ENCODE measurements around the gene USP22.
"Not testable (repeated sequence)": the region's sequence is repeated elsewhere in the genome, so short reads cannot be mapped to it uniquely, and the experiment has no call there.

USP22 gene

DNA sequence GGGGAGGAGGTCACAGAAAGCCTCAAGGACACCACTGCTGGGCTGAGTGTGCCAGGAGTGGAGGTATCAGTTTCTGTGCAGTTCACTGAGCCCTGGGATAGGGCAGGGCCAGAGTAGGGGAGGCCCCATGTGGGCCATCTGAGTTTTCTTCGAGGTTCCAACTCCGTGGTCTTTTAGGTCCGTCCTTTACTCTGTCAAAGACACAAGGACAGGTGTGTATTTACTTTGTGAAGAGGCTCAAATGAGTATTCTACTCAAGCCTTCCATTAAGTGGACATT lies 59.5 kb downstream of the USP22 start:
- DNase-seq = no peak

DNA sequence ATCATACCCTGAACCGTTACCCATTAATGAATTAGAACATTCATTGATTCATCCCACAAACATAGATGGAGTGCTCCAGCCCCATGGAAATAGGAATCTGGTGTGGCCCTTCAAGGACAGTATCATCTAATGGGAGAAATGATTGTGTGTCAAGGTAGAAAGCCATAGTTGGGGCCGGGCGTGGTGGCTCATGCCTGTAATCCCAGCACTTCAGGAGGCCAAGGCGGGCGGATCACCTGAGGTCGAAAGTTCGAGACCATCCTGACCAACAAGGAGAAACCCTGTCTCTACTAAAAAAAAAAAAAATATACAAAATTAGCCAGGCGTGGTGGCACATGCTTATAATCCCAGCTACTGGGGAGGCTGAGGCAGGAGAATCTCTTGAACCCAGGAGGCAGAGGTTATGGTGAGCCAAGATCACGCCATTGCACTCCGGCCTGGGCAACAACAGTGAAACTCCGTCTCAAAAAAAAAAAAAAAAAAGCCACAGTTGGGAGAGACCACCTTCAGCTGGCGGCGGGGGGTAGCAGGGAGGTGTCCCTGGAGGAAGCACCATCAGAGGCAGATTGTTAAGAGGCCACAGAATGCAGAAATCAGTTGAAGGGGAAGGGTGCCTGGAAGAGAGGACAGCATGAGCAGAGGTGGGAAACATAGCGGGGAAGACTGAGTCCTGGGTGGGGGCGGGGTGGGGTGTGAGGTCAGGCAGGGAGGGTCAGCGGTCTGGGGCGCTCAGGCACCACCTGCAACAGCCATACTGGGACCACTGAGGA lies 60.0 kb downstream of the USP22 start:
- DNase-seq = no peak

DNA sequence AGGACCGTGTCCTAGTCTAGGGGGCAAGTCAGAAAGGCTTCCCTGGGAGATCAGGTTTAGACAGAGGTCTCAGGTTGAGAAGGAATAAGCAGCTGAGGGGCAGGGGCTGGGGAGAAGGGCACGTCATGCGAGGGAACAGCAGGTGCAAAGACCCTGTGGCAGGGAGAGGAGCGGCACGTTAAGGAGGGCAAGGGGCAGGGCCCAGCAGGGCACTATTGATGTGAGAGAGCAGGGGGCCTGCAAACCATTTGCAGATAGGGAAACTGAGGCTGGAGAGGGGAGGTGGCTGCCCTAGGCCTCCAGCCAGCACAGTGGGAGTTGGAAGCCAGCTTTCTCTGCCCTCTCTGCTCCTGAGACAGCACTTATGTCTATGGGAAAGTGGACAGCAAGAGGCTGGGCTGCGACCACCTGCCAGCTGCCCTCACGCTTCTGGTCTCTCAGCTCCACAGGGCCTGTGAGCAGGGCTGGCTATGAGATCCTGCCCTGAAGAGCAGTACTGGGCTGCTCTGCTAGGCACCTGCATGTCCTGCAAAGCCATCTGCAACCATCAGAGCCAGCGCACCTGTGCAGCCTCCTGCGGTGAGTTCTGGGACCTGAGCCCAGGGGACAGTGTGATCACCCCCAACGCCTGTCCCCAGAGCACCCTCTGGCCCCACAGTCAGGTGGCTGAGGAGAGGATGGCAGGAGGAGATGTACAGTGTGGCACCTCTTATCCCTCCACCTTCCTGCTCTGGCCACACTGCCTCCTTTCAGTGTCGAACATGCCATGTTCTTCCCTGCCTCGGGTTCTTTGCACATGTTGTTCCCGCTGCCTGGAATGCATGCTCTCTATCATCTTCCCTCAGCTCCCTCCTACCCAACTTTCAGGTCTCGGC lies 61.5 kb downstream of the USP22 start:
- DNase-seq = no peak

DNA sequence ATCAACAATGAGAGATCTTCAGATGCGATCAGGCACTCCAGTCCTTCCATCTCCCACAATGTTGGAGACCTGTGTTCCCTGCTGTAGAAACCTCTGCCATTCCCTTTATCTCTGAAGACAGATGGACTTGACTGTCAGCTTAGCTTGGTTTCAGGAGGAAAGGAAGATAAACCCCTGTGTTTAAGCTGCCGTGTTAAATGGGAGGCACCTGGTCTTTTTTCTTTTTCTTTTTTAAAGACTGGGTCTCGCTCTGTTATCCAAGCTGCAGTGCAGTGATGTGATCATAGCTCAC lies 63.1 kb downstream of the USP22 start:
- DNase-seq = no peak

DNA sequence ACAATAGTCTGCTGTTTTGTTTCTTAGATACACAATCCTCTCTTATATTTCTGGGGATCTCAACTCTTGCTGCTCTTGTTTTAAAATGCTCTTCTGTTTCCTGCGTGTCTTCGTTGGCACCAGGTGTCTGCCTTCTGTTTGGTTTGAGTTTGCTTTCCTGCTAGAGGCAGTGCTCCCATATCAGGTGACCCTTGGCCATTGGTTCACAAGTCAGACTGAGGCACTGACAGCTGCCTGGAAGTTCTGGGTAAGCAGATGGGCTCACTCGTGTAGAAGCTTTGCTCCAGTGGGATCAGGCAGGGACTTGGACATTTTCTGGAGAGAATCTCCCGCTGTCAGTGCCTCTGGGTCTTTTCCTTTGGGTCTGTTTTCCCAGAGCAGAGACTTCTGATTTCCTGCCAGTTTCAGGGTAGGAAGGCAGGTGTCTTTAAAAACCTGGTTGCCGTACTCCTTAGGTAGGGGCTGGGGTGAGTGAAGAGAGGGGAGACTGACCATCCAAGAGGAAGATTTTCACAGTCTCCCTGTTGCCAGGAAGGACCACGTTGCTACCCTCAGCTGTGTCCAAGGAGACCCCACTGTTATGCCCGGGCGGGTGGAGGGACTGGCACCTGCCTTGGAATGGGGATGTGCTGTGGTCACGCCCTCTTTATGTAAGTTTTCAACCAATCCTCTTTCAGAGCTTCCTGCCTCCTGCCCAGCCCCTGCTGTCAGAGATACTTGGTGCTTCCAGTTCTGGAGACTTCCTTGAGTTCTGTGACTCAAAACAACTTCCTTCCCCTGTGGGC lies 63.6 kb downstream of the USP22 start:
- DNase-seq = not testable (repeated sequence)

DNA sequence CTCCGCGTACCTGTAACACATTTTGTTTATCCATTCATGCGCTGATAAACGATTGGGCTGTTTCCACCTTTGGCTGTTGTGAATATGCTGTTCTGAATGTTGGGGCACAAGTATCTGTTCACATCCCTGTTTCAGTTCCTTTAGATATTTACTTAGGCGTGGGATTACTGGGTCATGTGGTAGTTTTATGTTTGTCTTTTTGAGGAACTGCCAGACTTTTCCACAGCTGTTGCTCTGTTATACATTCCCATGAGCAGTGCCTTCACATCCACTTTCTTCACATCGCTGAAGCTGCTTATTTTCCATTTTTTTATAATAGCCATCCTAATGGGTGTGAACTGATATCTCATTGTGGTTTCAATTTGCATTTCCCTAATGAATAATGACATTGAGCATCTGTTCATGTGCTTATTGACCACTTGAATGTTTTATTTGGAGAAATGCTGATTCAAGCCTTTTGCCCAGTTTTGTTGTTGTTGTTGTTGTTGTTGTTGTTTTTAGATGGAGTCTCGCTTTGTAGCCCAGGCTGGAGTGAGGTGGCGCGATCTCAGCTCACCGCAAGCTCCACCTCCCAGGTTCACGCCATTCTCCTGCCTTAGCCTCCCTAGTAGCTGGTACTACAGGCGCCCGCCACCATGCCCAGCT lies 65.1 kb downstream of the USP22 start:
- DNase-seq = peak; percentile 8

DNA sequence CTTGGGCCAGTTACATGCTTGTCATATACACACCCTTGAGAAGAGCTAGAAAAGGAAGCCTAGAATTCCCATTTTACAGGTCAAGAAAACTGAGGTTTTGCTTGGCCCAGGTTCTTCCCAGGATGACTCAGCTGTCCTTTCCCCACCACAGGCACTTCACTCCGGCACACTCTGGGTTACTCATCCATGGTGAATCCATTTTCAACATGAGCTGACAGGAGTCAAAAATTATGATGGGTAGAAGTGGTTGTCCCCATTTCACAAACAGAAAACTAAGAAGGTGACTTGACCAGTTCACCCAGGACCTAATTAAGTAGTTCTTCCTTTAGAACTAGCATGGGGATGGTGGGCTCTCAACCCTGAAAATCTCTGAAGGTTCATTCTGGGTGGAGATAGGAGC lies 67.2 kb downstream of the USP22 start:
- no peak for DNase-seq

DNA sequence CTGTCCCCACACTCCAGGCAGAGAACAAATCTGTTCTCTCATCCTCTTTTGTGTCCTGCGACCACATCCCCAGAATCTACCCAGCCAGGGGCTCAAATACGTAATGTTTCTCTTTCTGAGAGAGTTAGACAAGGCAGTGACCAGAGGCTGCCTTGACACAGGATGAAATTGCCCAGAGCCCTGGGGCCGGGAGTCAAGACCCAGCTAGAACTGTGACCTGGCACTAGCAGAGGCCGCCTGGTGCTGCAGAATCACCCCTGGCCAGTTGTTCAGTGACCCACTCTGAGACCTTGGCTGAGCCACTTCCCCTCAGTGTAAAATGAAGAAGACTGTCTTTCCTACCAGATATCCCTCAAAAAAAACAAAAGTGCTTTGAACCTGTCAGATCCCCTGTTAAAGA lies 72.5 kb downstream of the USP22 start:
- no peak for DNase-seq

DNA sequence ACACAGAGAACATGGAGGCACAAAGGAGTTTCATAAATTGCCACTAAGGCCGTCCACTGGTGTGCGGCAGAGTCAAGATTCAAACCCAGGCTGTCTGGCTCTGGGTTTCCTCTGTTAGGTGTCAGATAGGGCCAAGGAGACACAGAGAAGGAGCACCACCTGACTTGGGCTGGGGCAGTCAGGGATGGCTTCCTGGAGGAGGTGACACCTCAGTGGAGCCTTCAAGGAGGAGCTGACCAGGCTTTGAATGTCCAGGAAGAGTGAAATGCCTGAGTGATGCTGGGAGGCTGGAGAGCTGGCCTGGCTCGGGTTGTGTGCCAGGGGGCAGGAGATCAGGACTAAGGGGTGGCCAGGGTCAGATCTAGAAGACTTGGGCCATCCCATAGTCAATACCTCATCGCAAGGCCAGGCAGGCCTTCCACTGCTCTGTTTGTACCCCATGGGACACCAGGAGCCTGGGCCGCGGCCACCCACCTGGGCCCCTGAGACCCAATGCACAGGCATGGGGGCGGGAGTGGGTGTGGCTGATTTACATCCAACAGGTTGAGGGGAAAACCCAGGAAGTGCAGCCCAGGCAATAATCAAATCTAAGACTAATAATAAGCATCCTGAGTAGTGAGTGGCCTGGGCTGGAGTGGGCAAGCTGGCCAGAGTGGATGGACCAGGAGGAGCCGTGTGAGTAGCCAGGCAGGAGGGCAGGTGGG lies 73.7 kb downstream of the USP22 start:
- DNase-seq = no peak

DNA sequence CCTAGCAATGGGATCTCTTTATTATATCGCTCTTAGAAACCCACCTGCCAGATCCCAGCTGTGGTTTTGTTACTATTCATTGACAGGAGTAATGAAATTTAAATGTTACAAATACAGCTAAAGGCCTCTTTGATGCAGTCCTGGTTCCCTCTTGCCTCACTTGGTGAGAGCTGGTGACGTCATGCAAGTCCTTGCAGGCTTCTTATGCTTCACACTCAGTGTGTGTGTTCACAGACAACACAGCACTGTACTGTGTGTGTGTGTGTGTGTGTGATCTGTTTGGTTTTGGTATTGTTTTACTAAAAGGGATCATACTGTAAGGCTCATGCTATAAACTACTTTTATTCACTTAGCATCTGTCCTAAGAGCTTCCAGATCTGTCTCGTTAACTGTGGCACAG lies 75.0 kb downstream of the USP22 start:
- no peak for DNase-seq

DNA sequence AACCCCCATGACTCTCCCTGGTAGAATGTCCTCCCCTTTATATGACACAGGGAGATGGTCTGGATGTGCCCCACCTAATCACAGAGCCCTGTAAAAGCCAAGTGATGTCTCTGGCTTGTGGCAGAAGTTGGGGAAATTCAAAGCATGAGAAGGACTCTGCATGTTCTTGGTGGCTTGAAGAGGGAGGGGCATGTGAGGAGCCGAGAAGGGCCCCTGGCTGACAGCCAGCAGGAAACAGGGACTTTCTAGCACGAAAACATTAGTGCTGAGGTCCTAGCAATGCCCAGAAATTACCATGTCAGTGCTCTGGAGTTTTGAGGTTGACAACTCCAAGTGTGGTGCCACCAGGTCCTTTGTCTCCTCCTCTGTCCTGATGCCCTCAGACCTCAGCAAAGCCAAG lies 75.9 kb downstream of the USP22 start:
- DNase-seq = no peak

DNA sequence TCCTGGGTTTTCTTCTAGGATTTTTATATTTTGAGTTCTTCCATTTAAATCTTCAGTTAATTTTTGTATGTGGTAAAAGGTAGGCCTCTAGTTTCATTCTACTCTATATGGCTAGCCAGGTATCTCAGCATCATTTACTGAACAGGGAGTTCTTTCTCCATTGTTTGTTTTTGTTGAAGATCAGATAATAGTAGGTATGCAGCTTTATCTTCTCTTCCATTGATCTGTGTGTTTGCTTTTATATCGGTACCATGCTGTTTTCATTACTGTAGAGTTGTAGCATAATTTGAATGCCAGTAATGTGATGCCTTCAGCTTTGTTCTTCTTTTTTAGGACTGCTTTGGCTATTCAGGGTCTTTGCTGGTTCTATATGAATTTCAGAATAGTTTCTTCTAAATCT lies 77.3 kb downstream of the USP22 start:
- DNase-seq = no peak

DNA sequence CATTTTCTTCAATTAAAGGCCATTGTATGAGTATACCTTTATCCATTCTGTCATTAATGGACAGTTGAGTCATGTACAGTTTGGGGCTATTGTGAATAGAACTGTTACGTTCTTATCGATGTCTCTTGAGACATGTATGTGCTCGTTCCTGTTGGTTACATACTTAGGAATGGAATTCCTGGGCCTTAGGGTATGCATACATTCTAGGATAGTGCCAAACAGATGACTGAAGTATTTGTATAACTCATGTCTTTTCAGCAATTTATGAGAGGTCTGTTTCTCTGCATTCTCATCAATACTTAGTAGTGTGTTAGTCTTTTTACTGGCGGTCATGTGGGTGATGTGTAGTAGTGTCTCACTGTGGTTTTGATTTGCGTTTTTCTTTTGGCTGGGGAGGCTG lies 81.2 kb downstream of the USP22 start:
- DNase-seq = no peak

DNA sequence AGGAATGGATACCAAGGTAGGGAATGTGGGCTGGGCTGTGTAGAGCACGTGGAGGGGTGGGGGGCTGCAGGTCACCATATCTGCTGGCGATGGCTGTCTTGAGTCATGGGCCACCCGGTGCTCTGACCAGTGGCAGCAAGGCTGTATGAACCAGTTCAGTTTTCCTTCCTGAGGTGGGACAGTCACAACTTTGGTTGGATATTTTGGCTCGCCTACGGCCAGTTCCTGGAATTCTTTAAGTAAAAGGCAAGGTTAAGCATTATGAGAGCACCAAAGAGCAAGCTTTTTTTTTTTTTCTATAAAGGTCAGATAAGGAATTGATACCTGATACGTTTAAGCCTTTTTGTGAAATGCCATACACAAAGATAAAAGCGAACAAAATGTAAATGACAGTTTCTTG lies 81.9 kb downstream of the USP22 start:
- no peak for DNase-seq

DNA sequence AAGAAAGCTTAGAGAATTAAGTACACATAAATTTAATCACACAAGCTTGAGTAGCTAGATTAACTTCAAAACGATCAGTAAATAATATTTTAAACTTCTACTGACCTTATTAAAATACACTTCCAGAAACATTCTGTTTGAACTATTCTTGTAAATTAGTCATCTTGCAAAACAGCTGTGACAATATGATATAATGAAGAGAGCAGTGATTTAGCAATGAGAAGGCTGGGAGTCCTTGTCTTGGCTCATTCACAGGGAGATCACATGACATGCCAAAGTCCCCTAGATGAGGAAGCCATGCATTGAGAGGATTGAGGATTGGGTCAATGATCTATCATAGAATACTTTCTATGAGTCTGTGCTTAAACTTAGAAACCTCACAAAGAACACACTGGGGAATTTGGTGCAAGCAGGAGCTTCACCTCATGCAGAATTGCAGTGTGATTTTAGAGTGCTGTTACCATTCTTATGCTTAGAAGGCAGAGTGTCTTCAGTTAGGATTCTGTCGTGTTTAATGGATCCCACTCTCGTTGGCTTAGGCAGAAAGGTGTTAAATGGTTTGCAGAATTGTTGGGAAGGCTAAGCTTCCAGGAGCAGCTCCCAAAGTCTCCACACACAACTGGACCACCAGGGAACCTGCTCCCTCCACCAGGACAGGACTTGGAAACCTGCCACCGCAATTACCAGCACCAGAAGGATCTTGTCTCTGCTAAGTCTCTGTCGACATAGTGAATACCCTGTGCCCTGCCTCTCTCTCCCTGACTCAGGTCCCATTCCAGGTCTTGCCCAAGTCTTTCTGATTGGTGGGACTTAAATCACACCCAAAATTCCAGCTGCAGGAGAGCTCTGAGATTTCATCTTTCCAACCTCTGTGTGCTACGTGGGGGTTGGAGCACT lies 87.1 kb downstream of the USP22 start:
- no peak for DNase-seq

DNA sequence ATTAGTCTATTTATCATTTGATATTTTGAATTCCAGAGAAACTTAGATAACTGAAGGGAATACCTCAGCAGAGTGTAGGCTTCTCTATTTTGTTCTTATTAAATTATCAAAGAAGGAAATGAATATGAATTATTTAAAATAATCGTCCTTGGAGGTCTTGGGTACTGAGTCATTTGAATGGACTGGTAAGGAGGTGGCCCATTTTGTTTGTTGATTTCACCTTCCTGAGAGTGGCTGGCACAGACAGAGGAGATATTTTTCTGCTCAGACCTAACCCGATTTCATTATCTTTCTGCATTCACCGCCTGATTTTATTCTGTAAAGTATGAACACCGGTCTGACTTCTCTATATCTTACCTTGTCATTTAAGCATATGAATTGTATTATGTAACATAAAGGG lies 88.0 kb downstream of the USP22 start:
- no peak for DNase-seq

DNA sequence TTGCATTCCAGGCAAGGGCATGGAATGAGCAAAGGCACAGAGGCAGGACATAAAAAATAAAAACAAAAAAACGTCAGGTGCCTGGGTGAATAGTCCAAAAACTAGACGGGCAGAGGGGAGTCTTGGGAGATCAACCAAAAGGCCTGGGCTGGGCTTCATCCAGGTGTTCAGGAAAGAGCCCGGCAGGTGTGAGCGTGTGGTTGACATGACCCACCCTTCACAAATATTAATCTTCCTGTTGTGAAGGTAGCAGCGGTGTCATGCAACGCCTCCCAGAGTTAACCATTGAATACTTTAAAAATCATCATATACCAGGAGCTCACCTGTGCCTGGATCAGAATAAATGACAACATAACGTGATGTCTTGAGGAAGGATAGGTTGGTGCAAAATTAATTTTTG lies 90.6 kb downstream of the USP22 start:
- no peak for DNase-seq

All from NCI-H1092 treated with DMSO at 0.1 percent for 48 hours (cell line).